Measurements from ENCODE around the gene SPATA1. TPM values are rescaled to one million over a fixed set of nuclear protein-coding genes. Genes with fewer than 3 reads are reported as not detected.

SPATA1 gene
- total and polyA plus RNA-seq, 9 of the 15 experiments (the other 6 are each of a cell fraction or from before 2014, with no cell fraction given) = 0.79 to 2.9 (median 1.5) TPM

GRCh38 chr1:84478876-84479868, 27.0 kb upstream of the SPATA1 start, which contains the start of gene RPF1 (continued):
- TF ChIP-seq ATF3 (IDR thresholded peaks at IDR 0.05) (no peak), ATF3 (CRISPR knock-in tag; conservative IDR thresholded peaks at IDR 0.05) (0 out of 2 replicates have a peak, but pooled peaks have one; percentile 15), SMC3 (conservative IDR thresholded peaks at IDR 0.05; ENCODE audit: insufficient read depth, low read depth, low read length) (no peak), RBM25 (IDR thresholded peaks at IDR 0.05; ENCODE audit: low read depth, low read length, severe bottlenecking) (no peak), TAF1 (IDR thresholded peaks at IDR 0.05; ENCODE audit: control insufficient read depth, extremely low read depth, insufficient read depth, low read length, severe bottlenecking) (peak; percentile 88), RBFOX2 (IDR thresholded peaks at IDR 0.05; ENCODE audit: low read depth, low read length) (peak; percentile 92), MTA3 (IDR thresholded peaks at IDR 0.05; ENCODE audit: borderline replicate concordance) (peak; percentile 26; the same call in 1 of the 2 replicates), PHF20 (IDR thresholded peaks at IDR 0.05; ENCODE audit: partially characterized antibody) (peak; percentile 93), SMARCA5 (IDR thresholded peaks at IDR 0.05) (no peak), RAD51 (IDR thresholded peaks at IDR 0.05; ENCODE audit: borderline replicate concordance, low read depth) (no peak), ZNF583 (CRISPR knock-in tag; IDR thresholded peaks at IDR 0.05) (0 out of 2 replicates have a peak, but pooled peaks have one; percentile 21), ZNF232 (CRISPR knock-in tag; IDR thresholded peaks at IDR 0.05) (no peak), BRF1 (IDR thresholded peaks at IDR 0.05; ENCODE audit: borderline replicate concordance, extremely low read depth, insufficient read length) (no peak), SIN3B (IDR thresholded peaks at IDR 0.05; ENCODE audit: low read depth) (peak; percentile 76), FOXP4 (CRISPR knock-in tag; IDR thresholded peaks at IDR 0.05; ENCODE audit: borderline replicate concordance) (no peak), KAT2B (IDR thresholded peaks at IDR 0.05; ENCODE audit: low read depth, low read length) (no peak), YY1 (IDR thresholded peaks at IDR 0.05; ENCODE audit: borderline replicate concordance in 1 of 3, control insufficient read depth in 1 of 3, extremely low read depth in 1 of 3, insufficient read depth in 3 of 3, insufficient read length in 1 of 3, insufficient replicate concordance in 2 of 3, low read depth in 1 of 3, low read length in 2 of 3) (peak in 2 of 3 experiments; percentile 62 to 86), ZNF41 (CRISPR knock-in tag; conservative IDR thresholded peaks at IDR 0.05) (no peak; the same call in 1 of the 2 replicates), ZBTB2 (IDR thresholded peaks at IDR 0.05) (peak; percentile 29; the same call in 1 of the 2 replicates)
- TF ChIP-seq, protein P1, sequence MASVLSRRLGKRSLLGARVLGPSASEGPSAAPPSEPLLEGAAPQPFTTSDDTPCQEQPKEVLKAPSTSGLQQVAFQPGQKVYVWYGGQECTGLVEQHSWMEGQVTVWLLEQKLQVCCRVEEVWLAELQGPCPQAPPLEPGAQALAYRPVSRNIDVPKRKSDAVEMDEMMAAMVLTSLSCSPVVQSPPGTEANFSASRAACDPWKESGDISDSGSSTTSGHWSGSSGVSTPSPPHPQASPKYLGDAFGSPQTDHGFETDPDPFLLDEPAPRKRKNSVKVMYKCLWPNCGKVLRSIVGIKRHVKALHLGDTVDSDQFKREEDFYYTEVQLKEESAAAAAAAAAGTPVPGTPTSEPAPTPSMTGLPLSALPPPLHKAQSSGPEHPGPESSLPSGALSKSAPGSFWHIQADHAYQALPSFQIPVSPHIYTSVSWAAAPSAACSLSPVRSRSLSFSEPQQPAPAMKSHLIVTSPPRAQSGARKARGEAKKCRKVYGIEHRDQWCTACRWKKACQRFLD (CRISPR knock-in tag; IDR thresholded peaks at IDR 0.05) = peak; percentile 96
